HG02870 (cell line): ENCODE measurements around the gene CENPS.

Experiments
- ATAC-seq: cut with Tn5 transposase; IDR thresholded peaks from one replicate; pipeline ENCODE4 v1.9.1; 2021; ENCODE audit warnings: mild to moderate bottlenecking, moderate library complexity; ENCODE audit not compliant: unreplicated experiment

The CENPS gene

GRCh38 chr1:10489291-10490055 lies 59.2 kb downstream of the CENPS start:
- ATAC-seq = no peak

GRCh38 chr1:10490286-10490970 lies 60.2 kb downstream of the CENPS start:
- no peak for ATAC-seq
